Measurements from ENCODE around the gene SALL1.

Gene SALL1

DNA sequence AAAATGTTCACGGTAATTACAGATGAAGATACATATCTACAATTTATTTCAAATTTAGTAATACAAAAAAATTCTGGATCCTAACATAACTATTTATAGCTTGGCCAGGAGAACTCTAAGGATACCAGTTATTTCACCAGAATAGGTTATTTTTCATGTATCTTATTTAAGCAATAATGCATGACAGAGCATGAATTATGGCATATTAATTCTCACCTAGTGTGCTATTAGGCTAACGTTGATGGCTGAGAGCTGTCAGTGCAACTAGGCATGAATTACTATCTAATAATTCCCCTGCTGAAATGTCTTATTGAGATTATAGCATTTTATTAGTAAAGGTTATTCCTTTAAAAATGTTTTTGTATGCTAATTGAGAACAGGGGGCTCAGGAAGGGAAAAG, 44.5 kb downstream of the SALL1 start:
- Histone ChIP-seq H2BK15ac (replicated peaks; ENCODE audit: low read depth) (no peak overlapping the region), H3K4me3 (ENCODE audit: low read length) (no peak overlapping the region), H4K8ac (ENCODE audit: low read depth, low read length) (no peak overlapping the region), H3K4me1 (ENCODE audit: control insufficient read depth, low read depth, low read length) (no peaks in the 10 kb centered on the region), H3K79me2 (ENCODE audit: control insufficient read depth, insufficient read depth, low read length) (no peaks in the 10 kb centered on the region), H2AK5ac (ENCODE audit: low read length) (no peak overlapping the region), H2BK5ac (ENCODE audit: low read length) (no peak overlapping the region), H4K5ac (ENCODE audit: low read length) (no peak overlapping the region), H3K36me3 (ENCODE audit: control insufficient read depth, insufficient read depth, low read length) (no peaks in the 10 kb centered on the region), H3K56ac (ENCODE audit: low read length) (no peak overlapping the region), H3K18ac (ENCODE audit: low read length) (no peak overlapping the region), H3K4ac (ENCODE audit: low read depth, low read length) (no peak overlapping the region), H3K27me3 (ENCODE audit: insufficient read depth, low read length, poor library complexity) (no peaks in the 10 kb centered on the region), H2BK120ac (ENCODE audit: low read depth, low read length) (no peak overlapping the region), H3K27ac (ENCODE audit: low read depth, low read length) (no peak overlapping the region), H3K4me2 (ENCODE audit: low read length) (no peak overlapping the region), H3K23ac (ENCODE audit: low read length) (no peak overlapping the region), H3K9ac (ENCODE audit: low read length) (no peak overlapping the region), H3K79me1 (ENCODE audit: low read length) (no peaks in the 10 kb centered on the region)
- no peak for DNase-seq
- WGBS (ENCODE audit: extremely low coverage, insufficient coverage, low lambda C conversion rate), result no CpG with 5 or more reads among the region's 2 CpGs

DNA sequence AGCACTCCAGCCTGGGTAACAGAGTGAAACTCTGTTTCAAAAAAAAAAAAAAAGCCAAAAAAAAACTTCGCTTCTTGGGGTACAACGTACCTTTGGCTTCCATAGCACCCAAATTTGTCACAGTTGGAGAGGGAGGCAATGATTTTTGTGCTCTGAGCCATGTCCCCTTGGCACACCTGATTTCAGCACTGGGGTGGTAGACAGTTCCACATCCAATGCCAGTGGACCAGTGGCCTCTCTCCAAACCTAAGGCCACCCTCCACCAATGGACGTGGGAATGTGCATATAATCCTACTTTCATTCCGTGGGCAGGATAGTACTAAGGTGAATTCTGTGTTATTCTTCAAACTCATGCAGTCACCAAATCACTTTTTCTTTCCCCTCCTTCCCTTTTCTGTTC, 47.5 kb downstream of the SALL1 start:
- Histone ChIP-seq H3K4ac (ENCODE audit: low read depth, low read length) (no peak overlapping the region), H4K5ac (ENCODE audit: low read length) (no peak overlapping the region), H4K8ac (ENCODE audit: low read depth, low read length) (no peak overlapping the region), H3K9ac (ENCODE audit: low read length) (no peak overlapping the region), H3K18ac (ENCODE audit: low read length) (no peak overlapping the region), H2AK5ac (ENCODE audit: low read length) (no peak overlapping the region), H3K4me3 (ENCODE audit: low read length) (no peak overlapping the region), H3K23ac (ENCODE audit: low read length) (no peak overlapping the region), H3K4me1 (ENCODE audit: control insufficient read depth, low read depth, low read length) (no peaks in the 10 kb centered on the region), H2BK5ac (ENCODE audit: low read length) (no peak overlapping the region), H3K36me3 (ENCODE audit: control insufficient read depth, insufficient read depth, low read length) (no peaks in the 10 kb centered on the region), H3K56ac (ENCODE audit: low read length) (no peak overlapping the region), H2BK120ac (ENCODE audit: low read depth, low read length) (no peak overlapping the region), H3K27me3 (ENCODE audit: insufficient read depth, low read length, poor library complexity) (no peaks in the 10 kb centered on the region), H3K79me2 (ENCODE audit: control insufficient read depth, insufficient read depth, low read length) (no peaks in the 10 kb centered on the region), H3K4me2 (ENCODE audit: low read length) (no peak overlapping the region), H2BK15ac (replicated peaks; ENCODE audit: low read depth) (no peak overlapping the region), H3K27ac (ENCODE audit: low read depth, low read length) (no peak overlapping the region), H3K79me1 (ENCODE audit: low read length) (no peaks in the 10 kb centered on the region)
- DNase-seq, result no peak
- no CpG with 5 or more reads among the region's 4 CpGs for WGBS (ENCODE audit: extremely low coverage, insufficient coverage, low lambda C conversion rate)

DNA sequence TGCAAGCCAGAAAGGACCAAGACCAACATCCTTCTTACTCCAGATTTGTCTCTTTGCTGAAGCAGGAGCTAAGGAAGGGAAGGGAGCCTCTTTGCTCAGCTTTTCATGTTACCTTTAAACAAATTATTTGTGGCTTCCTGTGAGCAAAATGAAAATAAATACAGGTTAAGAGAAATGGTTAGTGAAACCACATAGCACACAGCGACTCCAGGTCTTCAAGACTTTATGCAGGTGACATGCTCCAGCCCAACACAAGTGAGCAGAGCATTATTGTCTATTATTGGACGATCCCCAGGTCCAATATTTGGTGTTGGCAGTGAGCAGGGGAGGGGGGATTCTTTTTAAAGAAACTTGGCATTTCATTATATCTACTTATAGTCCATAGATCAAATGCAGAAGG, 53.3 kb downstream of the SALL1 start:
- Histone ChIP-seq H3K4me3 (ENCODE audit: low read length) (no peak overlapping the region), H3K27ac (ENCODE audit: low read depth, low read length) (no peak overlapping the region), H3K79me2 (ENCODE audit: control insufficient read depth, insufficient read depth, low read length) (no peaks in the 10 kb centered on the region), H2BK5ac (ENCODE audit: low read length) (no peak overlapping the region), H2AK5ac (ENCODE audit: low read length) (no peak overlapping the region), H2BK15ac (replicated peaks; ENCODE audit: low read depth) (no peak overlapping the region), H4K8ac (ENCODE audit: low read depth, low read length) (no peak overlapping the region), H3K36me3 (ENCODE audit: control insufficient read depth, insufficient read depth, low read length) (no peaks in the 10 kb centered on the region), H3K23ac (ENCODE audit: low read length) (no peak overlapping the region), H3K79me1 (ENCODE audit: low read length) (no peaks in the 10 kb centered on the region), H3K4me1 (ENCODE audit: control insufficient read depth, low read depth, low read length) (no peaks in the 10 kb centered on the region), H3K4me2 (ENCODE audit: low read length) (no peak overlapping the region), H3K27me3 (ENCODE audit: insufficient read depth, low read length, poor library complexity) (no peaks in the 10 kb centered on the region), H3K4ac (ENCODE audit: low read depth, low read length) (no peak overlapping the region), H3K9ac (ENCODE audit: low read length) (no peak overlapping the region), H3K18ac (ENCODE audit: low read length) (no peak overlapping the region), H4K5ac (ENCODE audit: low read length) (no peak overlapping the region), H2BK120ac (ENCODE audit: low read depth, low read length) (no peak overlapping the region), H3K56ac (ENCODE audit: low read length) (no peak overlapping the region)
- no CpG with 5 or more reads among the region's 2 CpGs for WGBS (ENCODE audit: extremely low coverage, insufficient coverage, low lambda C conversion rate)
- no peak for DNase-seq

DNA sequence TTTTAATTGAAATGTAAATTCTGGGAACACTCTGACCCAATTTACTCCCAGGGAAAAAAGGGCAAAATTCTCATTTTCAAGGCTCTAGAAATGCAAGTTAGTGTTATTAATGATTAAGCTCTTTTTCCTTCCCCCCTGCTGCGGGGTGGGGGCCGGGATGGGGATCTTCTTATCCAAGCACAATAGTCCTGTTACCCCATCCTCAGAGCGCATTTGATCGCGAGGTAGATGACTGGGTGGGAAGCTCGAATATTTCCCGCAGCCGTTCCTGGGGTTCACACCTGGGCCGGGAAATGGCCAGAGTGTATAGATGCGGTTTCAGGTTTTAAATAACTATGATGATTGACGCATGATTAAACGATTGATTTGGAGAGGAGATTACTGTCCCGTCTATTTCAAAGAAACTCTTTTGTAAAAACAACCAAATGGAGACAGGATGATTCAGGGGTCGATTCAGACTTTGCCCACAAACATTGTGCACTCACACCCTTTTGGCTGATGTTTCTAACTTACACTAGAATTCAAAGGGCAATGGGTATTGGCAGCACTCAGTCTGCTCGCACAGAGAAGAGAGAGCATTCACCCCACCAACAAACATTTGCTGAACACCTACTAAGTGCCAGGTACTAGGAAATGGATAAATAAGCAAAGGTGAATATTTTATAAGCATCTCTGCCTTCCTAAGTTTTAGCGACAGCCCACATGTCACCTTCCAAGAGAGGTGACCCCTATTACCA, 55.0 kb downstream of the SALL1 start:
- no peak overlapping the region for H3K23ac ChIP-seq (ENCODE audit: low read length)
- no CpG with 5 or more reads among the region's 16 CpGs for WGBS (ENCODE audit: extremely low coverage, insufficient coverage, low lambda C conversion rate)
- H3K4ac ChIP-seq (ENCODE audit: low read depth, low read length), result no peak overlapping the region
- H3K27ac ChIP-seq (ENCODE audit: low read depth, low read length), result no peak overlapping the region
- H4K8ac ChIP-seq (ENCODE audit: low read depth, low read length), result no peak overlapping the region
- no peaks in the 10 kb centered on the region for H3K79me2 ChIP-seq (ENCODE audit: control insufficient read depth, insufficient read depth, low read length)
- DNase-seq, result no peak
- H3K79me1 ChIP-seq (ENCODE audit: low read length), result no peaks in the 10 kb centered on the region
- H3K18ac ChIP-seq (ENCODE audit: low read length), result no peak overlapping the region
- H3K56ac ChIP-seq (ENCODE audit: low read length), result no peak overlapping the region
- no peak overlapping the region for H2BK120ac ChIP-seq (ENCODE audit: low read depth, low read length)
- H3K36me3 ChIP-seq (ENCODE audit: control insufficient read depth, insufficient read depth, low read length), result no peaks in the 10 kb centered on the region
- no peak overlapping the region for H3K9ac ChIP-seq (ENCODE audit: low read length)
- H3K4me2 ChIP-seq (ENCODE audit: low read length), result no peak overlapping the region
- no peaks in the 10 kb centered on the region for H3K4me1 ChIP-seq (ENCODE audit: control insufficient read depth, low read depth, low read length)
- no peak overlapping the region for H4K5ac ChIP-seq (ENCODE audit: low read length)
- H3K4me3 ChIP-seq (ENCODE audit: low read length), result no peak overlapping the region
- no peak overlapping the region for H2AK5ac ChIP-seq (ENCODE audit: low read length)
- H2BK5ac ChIP-seq (ENCODE audit: low read length), result no peak overlapping the region
- H2BK15ac ChIP-seq (replicated peaks; ENCODE audit: low read depth), result no peak overlapping the region
- no peaks in the 10 kb centered on the region for H3K27me3 ChIP-seq (ENCODE audit: insufficient read depth, low read length, poor library complexity)

DNA sequence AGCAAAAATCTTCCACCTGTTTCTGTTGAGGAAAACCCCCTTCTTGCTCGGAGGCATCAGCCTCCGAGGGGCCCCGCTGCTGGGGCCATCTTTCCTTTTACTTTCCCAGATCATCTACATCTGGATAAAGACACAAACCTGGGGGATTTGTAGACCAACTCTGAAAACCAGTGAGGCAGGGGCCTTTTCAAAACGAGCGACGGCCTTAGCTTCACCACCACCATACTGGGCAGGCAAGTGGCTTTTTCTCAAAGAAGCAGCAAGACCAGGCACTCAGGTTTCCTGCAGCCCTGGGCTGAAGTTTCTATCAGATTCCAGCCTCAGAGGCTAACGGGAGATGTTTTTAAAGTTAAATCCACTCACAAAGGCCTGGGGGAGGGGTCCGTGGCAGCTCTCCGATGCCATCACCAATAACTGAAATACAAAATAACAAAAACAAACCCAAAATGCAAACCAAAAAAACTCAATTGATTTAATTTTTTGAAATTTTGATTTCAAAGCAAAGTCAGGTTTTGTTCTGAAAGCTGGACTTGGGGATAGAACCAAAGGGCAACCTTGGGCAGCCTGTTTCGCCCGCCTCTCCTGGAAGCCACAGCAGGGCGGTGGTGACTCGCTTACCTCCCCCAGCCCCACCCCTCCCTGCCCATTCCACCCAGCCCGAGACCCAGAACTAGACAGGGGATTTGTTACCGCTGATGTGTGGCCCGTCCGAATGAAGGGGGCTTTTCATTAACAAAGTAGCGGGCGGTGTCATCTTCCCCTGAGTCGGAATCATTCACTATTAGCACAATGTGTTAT, 55.8 kb downstream of the SALL1 start:
- no CpG with 5 or more reads among the region's 20 CpGs for WGBS (ENCODE audit: extremely low coverage, insufficient coverage, low lambda C conversion rate)
- peak; percentile 7 for DNase-seq
- H3K4ac ChIP-seq (ENCODE audit: low read depth, low read length), result no peak overlapping the region
- no peak overlapping the region for H3K9ac ChIP-seq (ENCODE audit: low read length)
- H4K8ac ChIP-seq (ENCODE audit: low read depth, low read length), result no peak overlapping the region
- H2AK5ac ChIP-seq (ENCODE audit: low read length), result no peak overlapping the region
- H2BK5ac ChIP-seq (ENCODE audit: low read length), result no peak overlapping the region
- no peak overlapping the region for H2BK15ac ChIP-seq (replicated peaks; ENCODE audit: low read depth)
- no peaks in the 10 kb centered on the region for H3K4me1 ChIP-seq (ENCODE audit: control insufficient read depth, low read depth, low read length)
- H3K36me3 ChIP-seq (ENCODE audit: control insufficient read depth, insufficient read depth, low read length), result no peaks in the 10 kb centered on the region
- H3K27ac ChIP-seq (ENCODE audit: low read depth, low read length), result no peak overlapping the region
- H3K56ac ChIP-seq (ENCODE audit: low read length), result no peak overlapping the region
- H3K27me3 ChIP-seq (ENCODE audit: insufficient read depth, low read length, poor library complexity), result no peaks in the 10 kb centered on the region
- no peak overlapping the region for H3K18ac ChIP-seq (ENCODE audit: low read length)
- H3K23ac ChIP-seq (ENCODE audit: low read length), result no peak overlapping the region
- H3K4me3 ChIP-seq (ENCODE audit: low read length), result no peak overlapping the region
- no peak overlapping the region for H3K4me2 ChIP-seq (ENCODE audit: low read length)
- H2BK120ac ChIP-seq (ENCODE audit: low read depth, low read length), result no peak overlapping the region
- H3K79me2 ChIP-seq (ENCODE audit: control insufficient read depth, insufficient read depth, low read length), result no peaks in the 10 kb centered on the region
- no peaks in the 10 kb centered on the region for H3K79me1 ChIP-seq (ENCODE audit: low read length)
- H4K5ac ChIP-seq (ENCODE audit: low read length), result no peak overlapping the region

All from mesendoderm (in vitro differentiated cells).